Neutrophil (primary cell): ENCODE measurements around the gene CACNG5.

ENCODE experiments used
- H3K27ac ChIP-seq: fragments of 200-600 bp; sonication (generic); 2 replicates; pipeline ENCODE4 v1.5.1; 2016; ENCODE audit warnings: mild to moderate bottlenecking, moderate library complexity
- H3K27me3 ChIP-seq: fragments of 200-600 bp; sonication (generic); 2 replicates; pipeline ENCODE4 v1.6.0; 2016; ENCODE audit warnings: mild to moderate bottlenecking
- H3K36me3 ChIP-seq: fragments of 200-600 bp; sonication (generic); 2 replicates; pipeline ENCODE4 v1.5.1; 2017
- H3K4me1 ChIP-seq, 2 experiments: fragments of 200-600 bp in 1 of 2; sonication (generic) in 1 of 2; 1 replicate in 1 of 2; 2 replicates in 1 of 2; pipeline versions ENCODE4 v1.5.1 to v1.6.1; 2013 to 2016; ENCODE audit warnings: low read depth in 1 of 2, low read length in 1 of 2, mild to moderate bottlenecking in 1 of 2, moderate library complexity in 1 of 2; ENCODE audit not compliant: control insufficient read depth in 1 of 2, insufficient read depth in 1 of 2
- H3K4me3 ChIP-seq, 2 experiments: fragments of 200-600 bp in 1 of 2; sonication (generic) in 1 of 2; 1 replicate in 1 of 2; 2 replicates in 1 of 2; pipeline ENCODE4 v1.5.1; 2013 to 2016; ENCODE audit warnings: low read depth in 1 of 2, low read length in 1 of 2, mild to moderate bottlenecking in 1 of 2, moderate library complexity in 1 of 2
- H3K9me3 ChIP-seq: fragments of 200-600 bp; sonication (generic); 2 replicates; pipeline ENCODE4 v1.5.1; 2016
- TF ChIP-seq, protein P1 (sequence below): fragments of 200-600 bp; sonication (generic); IDR thresholded peaks from 2 replicates; pipeline ENCODE4 v1.5.1; 2016; ENCODE audit warnings: antibody characterized with exemption

Gene CACNG5, protein sequence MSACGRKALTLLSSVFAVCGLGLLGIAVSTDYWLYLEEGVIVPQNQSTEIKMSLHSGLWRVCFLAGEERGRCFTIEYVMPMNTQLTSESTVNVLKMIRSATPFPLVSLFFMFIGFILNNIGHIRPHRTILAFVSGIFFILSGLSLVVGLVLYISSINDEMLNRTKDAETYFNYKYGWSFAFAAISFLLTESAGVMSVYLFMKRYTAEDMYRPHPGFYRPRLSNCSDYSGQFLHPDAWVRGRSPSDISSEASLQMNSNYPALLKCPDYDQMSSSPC

DNA sequence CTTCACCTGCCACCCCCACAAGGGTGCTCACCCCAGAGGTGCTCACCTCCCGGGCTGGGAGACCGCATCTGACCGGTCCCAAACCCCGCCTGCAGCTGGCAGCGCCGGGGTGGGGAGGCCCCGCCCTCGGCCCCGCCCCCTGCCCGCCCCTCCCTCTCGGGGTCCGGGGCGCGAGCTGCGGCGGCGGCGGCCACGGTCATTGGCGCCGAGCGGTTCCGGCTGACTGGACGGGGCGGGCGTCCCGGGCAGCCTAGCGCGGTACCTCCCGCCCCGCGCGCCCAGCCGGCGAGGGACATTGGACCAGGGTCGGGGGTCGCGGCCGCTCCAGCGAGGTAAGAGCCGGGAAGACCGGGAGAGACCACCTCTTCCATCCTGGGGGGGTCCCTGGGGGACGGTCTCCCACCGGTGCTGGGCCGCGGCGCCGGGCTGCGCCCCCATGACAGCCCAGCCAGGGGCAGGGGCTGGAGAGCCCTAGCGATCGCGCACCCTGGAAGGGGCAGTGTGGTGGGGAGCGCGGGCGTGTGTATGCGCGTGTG is at the start of gene CACNG5:
Gene CACNG5, plus strand, starts transcription at position 199 of the 536 bp plus-strand sequence. CDS start 42,216 bp downstream, outside the sequence.
- Histone ChIP-seq H3K4me1 (no peaks in the 10 kb centered on the region), H3K9me3 (no peaks in the 10 kb centered on the region), H3K4me3 (no peak within 1 kb of the TSS), H3K36me3 (no peaks in the 10 kb centered on the region), H3K27me3 (peaks cover 85% of the 10 kb centered on the region), H3K27ac (no peak within 1 kb of the TSS)
- TF ChIP-seq, protein P1, sequence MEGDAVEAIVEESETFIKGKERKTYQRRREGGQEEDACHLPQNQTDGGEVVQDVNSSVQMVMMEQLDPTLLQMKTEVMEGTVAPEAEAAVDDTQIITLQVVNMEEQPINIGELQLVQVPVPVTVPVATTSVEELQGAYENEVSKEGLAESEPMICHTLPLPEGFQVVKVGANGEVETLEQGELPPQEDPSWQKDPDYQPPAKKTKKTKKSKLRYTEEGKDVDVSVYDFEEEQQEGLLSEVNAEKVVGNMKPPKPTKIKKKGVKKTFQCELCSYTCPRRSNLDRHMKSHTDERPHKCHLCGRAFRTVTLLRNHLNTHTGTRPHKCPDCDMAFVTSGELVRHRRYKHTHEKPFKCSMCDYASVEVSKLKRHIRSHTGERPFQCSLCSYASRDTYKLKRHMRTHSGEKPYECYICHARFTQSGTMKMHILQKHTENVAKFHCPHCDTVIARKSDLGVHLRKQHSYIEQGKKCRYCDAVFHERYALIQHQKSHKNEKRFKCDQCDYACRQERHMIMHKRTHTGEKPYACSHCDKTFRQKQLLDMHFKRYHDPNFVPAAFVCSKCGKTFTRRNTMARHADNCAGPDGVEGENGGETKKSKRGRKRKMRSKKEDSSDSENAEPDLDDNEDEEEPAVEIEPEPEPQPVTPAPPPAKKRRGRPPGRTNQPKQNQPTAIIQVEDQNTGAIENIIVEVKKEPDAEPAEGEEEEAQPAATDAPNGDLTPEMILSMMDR = no peak

DNA sequence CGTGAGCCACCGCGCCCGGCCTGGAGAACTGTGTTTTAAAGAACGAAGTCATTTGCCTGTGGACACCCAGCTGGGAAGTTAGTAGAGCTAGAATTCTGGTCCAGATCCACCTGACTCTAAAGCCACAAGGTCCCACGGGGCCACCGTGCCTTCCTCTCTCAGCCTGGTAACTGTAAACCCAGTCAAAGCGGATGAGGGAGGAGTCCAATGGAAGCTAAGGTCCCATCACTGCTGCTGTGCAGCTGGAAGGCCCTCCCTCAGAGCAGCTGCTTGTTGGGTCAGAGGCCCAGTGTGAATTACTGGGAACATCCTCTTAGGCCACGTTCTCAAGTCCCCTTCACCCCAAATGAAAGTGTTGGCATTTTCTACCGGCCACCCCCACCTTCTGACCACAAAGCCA is 48.8 kb upstream of the CACNG5 start:
- H3K36me3 ChIP-seq = no peaks in the 10 kb centered on the region

DNA sequence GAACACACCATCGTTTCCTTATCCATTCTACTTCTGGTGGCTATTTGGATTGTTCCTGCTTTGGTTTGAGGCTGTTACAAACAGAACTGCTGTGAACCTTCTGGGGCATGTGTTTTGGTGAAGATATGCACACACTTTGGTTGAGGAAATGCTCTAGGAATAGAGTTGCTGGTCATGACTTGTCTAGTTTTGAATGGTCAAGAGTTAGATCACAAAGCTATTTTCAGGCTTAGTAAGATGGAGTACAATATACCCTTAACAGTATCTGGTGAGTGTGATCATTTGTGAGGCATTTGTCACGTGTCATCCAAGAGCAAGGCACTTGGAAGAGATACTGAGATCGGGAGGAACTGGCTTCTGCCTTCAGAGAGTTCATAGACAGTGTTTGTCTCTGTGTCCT is 47.0 kb upstream of the CACNG5 start:
- peaks cover 6 to 8% of the 10 kb centered on the region in 2 experiments for H3K4me1 ChIP-seq
- no peaks in the 10 kb centered on the region for H3K36me3 ChIP-seq
- TF ChIP-seq, protein P1 = no peak
- no peaks in the 10 kb centered on the region for H3K9me3 ChIP-seq
- H3K27me3 ChIP-seq = peaks cover 9% of the 10 kb centered on the region
- H3K27ac ChIP-seq = no peak overlapping the region
- H3K4me3 ChIP-seq = no peak overlapping the region

More for the DNA sequence above, 48.8 kb upstream of the CACNG5 start:
- no peak overlapping the region for H3K4me3 ChIP-seq
- TF ChIP-seq, protein P1 = no peak
- H3K9me3 ChIP-seq = no peaks in the 10 kb centered on the region
- no peak overlapping the region for H3K27ac ChIP-seq
- peaks cover 1% of the 10 kb centered on the region in 2 experiments for H3K4me1 ChIP-seq
- H3K27me3 ChIP-seq = no peaks in the 10 kb centered on the region

DNA sequence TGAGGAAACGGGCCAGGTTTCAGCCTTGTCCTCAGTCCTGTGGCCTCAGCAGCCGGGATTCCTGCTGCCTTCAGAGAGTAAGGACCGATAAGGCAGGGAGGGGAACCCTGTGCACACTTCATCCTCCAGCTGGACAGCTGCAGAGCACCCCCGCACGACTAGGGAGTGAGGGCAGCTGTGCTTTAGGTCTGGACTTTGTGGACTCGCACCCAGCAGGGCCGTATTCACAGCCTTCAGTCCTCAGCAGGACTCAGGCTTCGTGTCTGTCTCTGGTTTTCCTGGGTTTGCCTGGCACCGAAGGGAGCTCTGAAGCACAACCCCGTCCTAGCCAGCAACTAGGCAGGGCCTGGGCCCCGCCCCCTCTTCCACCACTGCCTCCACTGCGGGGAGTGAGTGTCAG is 45.8 kb upstream of the CACNG5 start:
- H3K36me3 ChIP-seq = no peaks in the 10 kb centered on the region
- H3K27me3 ChIP-seq = peaks cover 9% of the 10 kb centered on the region
- H3K27ac ChIP-seq = no peak overlapping the region
- H3K4me1 ChIP-seq = peaks cover 6 to 8% of the 10 kb centered on the region in 2 experiments
- H3K4me3 ChIP-seq = no peak overlapping the region
- TF ChIP-seq, protein P1 = no peak
- no peaks in the 10 kb centered on the region for H3K9me3 ChIP-seq

DNA sequence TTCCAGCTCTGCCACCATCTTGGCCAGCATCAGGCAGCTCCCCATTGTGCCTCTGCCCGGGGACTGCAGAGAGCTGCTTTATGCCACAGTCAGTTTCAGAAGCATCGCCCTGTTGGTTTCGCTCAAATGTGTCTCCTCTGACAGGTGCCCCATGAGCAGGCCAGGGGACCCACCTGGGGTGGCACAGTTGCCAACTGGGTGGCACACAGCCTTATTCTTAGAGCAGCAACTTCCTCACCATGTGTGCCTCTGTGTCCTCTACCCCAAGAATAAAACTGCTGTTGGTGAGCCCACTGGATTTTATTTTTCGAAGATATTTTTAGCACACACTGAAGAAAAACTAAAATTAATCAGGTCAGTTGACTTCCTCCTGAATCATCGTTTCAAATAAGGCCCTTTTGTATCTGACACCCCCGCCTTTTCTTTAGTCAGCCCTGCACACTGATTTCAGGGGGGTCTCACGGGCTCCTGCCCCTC is 44.9 kb upstream of the CACNG5 start:
- Histone ChIP-seq H3K9me3 (no peaks in the 10 kb centered on the region), H3K4me1 (peaks cover 6 to 8% of the 10 kb centered on the region in 2 experiments), H3K27ac (no peak overlapping the region), H3K4me3 (no peak overlapping the region), H3K27me3 (peaks cover 9% of the 10 kb centered on the region), H3K36me3 (no peaks in the 10 kb centered on the region)
- TF ChIP-seq, protein P1 = no peak
